AG09319 (cell line): ENCODE results near the gene PBX2.
"Not testable (repeated sequence)": the region's sequence is repeated elsewhere in the genome, so short reads cannot be mapped to it uniquely, and the experiment has no call there.

Experiments used
- DNase-seq: peaks from one replicate; pipeline ENCODE4 v3.0.0-alpha.2; 2010; ENCODE audit warnings: low read depth; ENCODE audit errors: extremely low read depth
- CTCF ChIP-seq: IDR thresholded peaks from 2 replicates; pipeline ENCODE4 v1.5.1; 2011; ENCODE audit warnings: low read depth, mild to moderate bottlenecking, inconsistent platforms, low read length, moderate library complexity

Gene PBX2

DNA sequence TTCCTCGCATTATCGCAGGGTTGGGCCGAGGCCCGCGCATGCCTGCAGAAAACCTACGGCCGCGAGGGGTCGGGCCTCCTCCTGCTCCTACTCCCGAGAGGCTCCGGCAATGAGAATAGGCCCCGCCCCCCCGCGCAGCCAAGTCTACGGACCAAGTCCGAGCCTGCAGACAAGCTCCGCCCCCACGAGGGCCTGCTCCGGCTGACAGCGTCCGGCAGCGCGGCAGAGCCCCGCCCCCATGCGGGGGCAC lies 5.6 kb upstream of the PBX2 start:
- peak; percentile 100 for DNase-seq
- peak; percentile 32 for TF ChIP-seq CTCF

- peak; percentile 57 for TF ChIP-seq CTCF
- peak; percentile 19 for DNase-seq
These were observed 5.0 kb upstream of the PBX2 start for GRCh38 chr6:32194825-32195651.

DNA sequence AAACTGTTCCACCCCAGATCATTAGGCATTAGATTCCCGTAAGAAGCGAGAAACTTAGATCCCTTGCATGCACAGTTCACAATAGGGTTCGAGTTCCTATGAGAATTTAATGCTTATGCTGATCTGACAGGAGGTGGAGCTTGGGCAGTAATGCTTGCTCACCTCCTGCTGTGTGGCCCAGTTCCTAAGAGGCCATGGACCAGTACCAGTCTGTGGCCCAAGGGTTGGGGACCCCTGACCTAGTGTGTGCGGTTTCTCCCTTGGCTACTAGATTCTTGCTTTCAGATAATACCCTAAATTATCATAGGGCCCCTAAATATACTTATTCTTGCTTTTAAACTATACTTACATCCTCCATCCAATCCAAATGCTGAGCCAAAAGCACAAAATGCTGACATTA lies 4.4 kb upstream of the PBX2 start:
- no peak for TF ChIP-seq CTCF
- DNase-seq: no peak

DNA sequence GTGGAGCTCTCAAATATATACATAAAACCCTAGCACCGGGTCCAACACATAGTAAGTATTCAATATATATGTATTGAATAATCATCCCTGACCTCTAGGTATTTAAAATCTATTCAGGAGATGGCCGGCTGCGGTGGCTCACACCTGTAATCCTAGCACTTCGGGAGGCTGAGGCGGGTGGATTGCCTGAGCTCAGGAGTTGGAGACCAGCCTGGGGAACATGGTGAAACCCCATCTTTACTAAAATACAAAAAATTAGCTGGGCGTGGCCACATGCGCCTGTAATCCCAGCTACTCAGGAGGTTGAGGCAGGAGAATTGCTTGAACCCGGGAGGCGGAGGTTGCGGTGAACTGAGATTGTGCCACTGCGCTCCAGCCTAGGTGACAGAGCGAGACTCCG lies 3.1 kb upstream of the PBX2 start:
- not testable (repeated sequence) for DNase-seq

- TF ChIP-seq CTCF: no peak
- DNase-seq: no peak
These were observed 2.6 kb upstream of the PBX2 start, which contains the start of gene GPSM3 for GRCh38 chr6:32192608-32193039. Gene GPSM3 (minus strand): TSS chr6:32192643. CDS start chr6:32192513, 130 bp downstream.

- no peak for TF ChIP-seq CTCF
- DNase-seq: no peak
These were observed 1.9 kb upstream of the PBX2 start for GRCh38 chr6:32191696-32192607.

- no peak for TF ChIP-seq CTCF
- no peak for DNase-seq
These were observed 1.1 kb upstream of the PBX2 start for GRCh38 chr6:32190911-32191677.
